GM21529 (cell line): ENCODE data around the gene KMT2C.
"Not testable (repeated sequence)": the region's sequence is repeated elsewhere in the genome, so short reads cannot be mapped to it uniquely, and the experiment has no call there.

Source experiments
- ATAC-seq: cut with Tn5 transposase; IDR thresholded peaks from one replicate; pipeline ENCODE4 v1.9.1; 2021; ENCODE audit not compliant: unreplicated experiment

KMT2C gene

GRCh38 chr7:152315845-152316244 is 120.0 kb downstream of the KMT2C start:
- ATAC-seq: no peak

- no peak for ATAC-seq
Measured at GRCh38 chr7:152313831-152314604, 121.8 kb downstream of the KMT2C start.

GRCh38 chr7:152313217-152313616 is 122.6 kb downstream of the KMT2C start:
- no peak for ATAC-seq

- no peak for ATAC-seq
Measured at GRCh38 chr7:152312316-152312715, 123.5 kb downstream of the KMT2C start.

GRCh38 chr7:152307902-152308301 is 127.9 kb downstream of the KMT2C start:
- no peak for ATAC-seq

GRCh38 chr7:152299542-152300143 is 136.2 kb downstream of the KMT2C start:
- not testable (repeated sequence) for ATAC-seq

GRCh38 chr7:152292897-152293296 is 142.9 kb downstream of the KMT2C start:
- ATAC-seq: no peak

- not testable (repeated sequence) for ATAC-seq
Measured at GRCh38 chr7:152286972-152287371, 148.8 kb downstream of the KMT2C start.

GRCh38 chr7:152286219-152286618 is 149.6 kb downstream of the KMT2C start:
- not testable (repeated sequence) for ATAC-seq

GRCh38 chr7:152284998-152285397 is 150.8 kb downstream of the KMT2C start:
- not testable (repeated sequence) for ATAC-seq

GRCh38 chr7:152277687-152278086 is 158.1 kb downstream of the KMT2C start:
- not testable (repeated sequence) for ATAC-seq

- not testable (repeated sequence) for ATAC-seq
Measured at GRCh38 chr7:152270427-152270826, 165.4 kb downstream of the KMT2C start.

GRCh38 chr7:152266859-152267258 is 168.9 kb downstream of the KMT2C start:
- not testable (repeated sequence) for ATAC-seq

- ATAC-seq: not testable (repeated sequence)
Measured at GRCh38 chr7:152264915-152265314, 170.9 kb downstream of the KMT2C start.

GRCh38 chr7:152262146-152262545 is 173.7 kb downstream of the KMT2C start:
- ATAC-seq: not testable (repeated sequence)

GRCh38 chr7:152259645-152260044 is 176.2 kb downstream of the KMT2C start:
- not testable (repeated sequence) for ATAC-seq

GRCh38 chr7:152247851-152248250 is 188.0 kb downstream of the KMT2C start:
- not testable (repeated sequence) for ATAC-seq

- ATAC-seq: not testable (repeated sequence)
Measured at GRCh38 chr7:152245417-152245816, 190.4 kb downstream of the KMT2C start.

- ATAC-seq: not testable (repeated sequence)
Measured at GRCh38 chr7:152243464-152243863, 192.3 kb downstream of the KMT2C start.

- not testable (repeated sequence) for ATAC-seq
Measured at GRCh38 chr7:152241301-152241700, 194.5 kb downstream of the KMT2C start.

GRCh38 chr7:152236306-152236705 is 199.5 kb downstream of the KMT2C start:
- ATAC-seq: not testable (repeated sequence)

GRCh38 chr7:152234421-152234820 is 201.4 kb downstream of the KMT2C start:
- ATAC-seq: not testable (repeated sequence)
